DND-41 (cell line): Measurements from ENCODE around the gene SPEG.

Source experiments
- ATAC-seq: fragments of 200-7000 bp; cut with Tn5 transposase; 3 replicates; pipeline ENCODE4 v1.9.1; 2021; ENCODE audit warnings: low read depth; ENCODE audit not compliant: insufficient read depth
- DNase-seq: peaks from one replicate; pipeline ENCODE4 v3.0.0-alpha.2; 2020
- H2AFZ ChIP-seq: 2 replicates; pipeline ENCODE4 v1.6.0; 2012; ENCODE audit warnings: low read depth, low read length
- H3K27ac ChIP-seq: 2 replicates; pipeline ENCODE4 v1.5.1; 2012; ENCODE audit warnings: low read length, inconsistent platforms
- H3K27me3 ChIP-seq: fragments of 200-600 bp; sonication (generic); 2 replicates; pipeline ENCODE4 v1.6.0; 2012; ENCODE audit warnings: low read length, mild to moderate bottlenecking, inconsistent platforms; ENCODE audit not compliant: insufficient read depth, poor library complexity
- H3K36me3 ChIP-seq: 2 replicates; pipeline ENCODE4 v1.5.1; 2012; ENCODE audit warnings: low read length, inconsistent platforms; ENCODE audit not compliant: insufficient read depth
- H3K4me1 ChIP-seq: 2 replicates; pipeline ENCODE4 v1.5.1; 2012; ENCODE audit warnings: mild to moderate bottlenecking, low read length; ENCODE audit not compliant: insufficient read depth
- H3K4me2 ChIP-seq: 2 replicates; pipeline ENCODE4 v1.6.0; 2012; ENCODE audit warnings: mild to moderate bottlenecking, moderate library complexity, low read length, inconsistent platforms; ENCODE audit not compliant: insufficient read depth
- H3K4me3 ChIP-seq, 2 experiments: fragments of 200-600 bp in 1 of 2; shearing (Covaris generic) in 1 of 2; 2 replicates each; pipeline ENCODE4 v1.5.1; 2012 to 2016; ENCODE audit warnings: inconsistent platforms in 2 of 2, low read length in 2 of 2, mild to moderate bottlenecking in 2 of 2, low read depth in 1 of 2, moderate library complexity in 1 of 2
- H3K79me2 ChIP-seq: 2 replicates; pipeline ENCODE4 v1.6.0; 2012; ENCODE audit warnings: low read length, inconsistent platforms; ENCODE audit not compliant: insufficient read depth
- H3K9ac ChIP-seq: 2 replicates; pipeline ENCODE4 v1.6.0; 2012; ENCODE audit warnings: low read depth, mild to moderate bottlenecking, inconsistent platforms, low read length, moderate library complexity
- H3K9me3 ChIP-seq: 2 replicates; pipeline ENCODE4 v1.5.1; 2012; ENCODE audit warnings: low read length, moderate library complexity, mild to moderate bottlenecking, inconsistent platforms; ENCODE audit not compliant: insufficient read depth, severe bottlenecking
- H4K20me1 ChIP-seq: 2 replicates; pipeline ENCODE4 v1.6.0; 2012; ENCODE audit warnings: low read length; ENCODE audit not compliant: insufficient read depth
- CTCF ChIP-seq: IDR thresholded peaks from 2 replicates; pipeline ENCODE4 v1.5.1; 2012; ENCODE audit warnings: borderline replicate concordance, low read length, moderate library complexity, mild to moderate bottlenecking; ENCODE audit not compliant: poor library complexity, severe bottlenecking; ENCODE audit errors: extremely low read depth
- EZH2 ChIP-seq: IDR thresholded peaks from 3 replicates; pipeline ENCODE4 v1.6.1; 2012; ENCODE audit warnings: borderline replicate concordance, low read depth, mild to moderate bottlenecking, moderate library complexity, low read length, inconsistent platforms; ENCODE audit not compliant: severe bottlenecking

SPEG gene

GRCh38 chr2:219437690-219438206 is 3.1 kb downstream of the SPEG start:
- Histone ChIP-seq H3K9me3 (no peaks in the 10 kb centered on the region), H4K20me1 (no peaks in the 10 kb centered on the region; the same call in 1 of the 2 replicates), H3K4me3 (no peak overlapping the region), H3K79me2 (no peaks in the 10 kb centered on the region), H2AFZ (no peak overlapping the region), H3K4me2 (no peak overlapping the region), H3K36me3 (no peaks in the 10 kb centered on the region), H3K27ac (no peak overlapping the region), H3K4me1 (peaks cover 11% of the 10 kb centered on the region), H3K9ac (no peak overlapping the region), H3K27me3 (peaks cover 9% of the 10 kb centered on the region)
- TF ChIP-seq CTCF (no peak), EZH2 (no peak)
- DNase-seq (no peak), ATAC-seq (no peak)

GRCh38 chr2:219438453-219438852 is 3.8 kb downstream of the SPEG start:
- ATAC-seq, result no peak
- Histone ChIP-seq H3K79me2 (no peaks in the 10 kb centered on the region), H3K9me3 (no peaks in the 10 kb centered on the region)

GRCh38 chr2:219439506-219439905 is 4.9 kb downstream of the SPEG start:
- Histone ChIP-seq H3K27ac (no peak overlapping the region), H4K20me1 (no peaks in the 10 kb centered on the region; the same call in 1 of the 2 replicates), H3K79me2 (no peaks in the 10 kb centered on the region), H3K27me3 (peaks cover 9% of the 10 kb centered on the region), H3K36me3 (no peaks in the 10 kb centered on the region), H2AFZ (no peak overlapping the region), H3K4me2 (no peak overlapping the region), H3K4me3 (no peak overlapping the region), H3K4me1 (peaks cover 17% of the 10 kb centered on the region), H3K9me3 (no peaks in the 10 kb centered on the region), H3K9ac (no peak overlapping the region)
- TF ChIP-seq CTCF, result no peak
- no peak for TF ChIP-seq EZH2
- DNase-seq, result no peak
- no peak for ATAC-seq

More at GRCh38 chr2:219438453-219438852, 3.8 kb downstream of the SPEG start:
- no peak overlapping the region for H3K4me2 ChIP-seq
- TF ChIP-seq EZH2 (no peak), CTCF (no peak)
- no peak overlapping the region for H2AFZ ChIP-seq
- no peak overlapping the region for H3K9ac ChIP-seq
- H3K4me1 ChIP-seq, result peaks cover 17% of the 10 kb centered on the region
- H3K27ac ChIP-seq, result no peak overlapping the region
- no peaks in the 10 kb centered on the region; the same call in 1 of the 2 replicates for H4K20me1 ChIP-seq
- no peaks in the 10 kb centered on the region for H3K36me3 ChIP-seq
- DNase-seq, result no peak
- no peak overlapping the region for H3K4me3 ChIP-seq
- H3K27me3 ChIP-seq, result peaks cover 9% of the 10 kb centered on the region
